ENCODE measurements around the gene AMBRA1.

AMBRA1 gene

DNA sequence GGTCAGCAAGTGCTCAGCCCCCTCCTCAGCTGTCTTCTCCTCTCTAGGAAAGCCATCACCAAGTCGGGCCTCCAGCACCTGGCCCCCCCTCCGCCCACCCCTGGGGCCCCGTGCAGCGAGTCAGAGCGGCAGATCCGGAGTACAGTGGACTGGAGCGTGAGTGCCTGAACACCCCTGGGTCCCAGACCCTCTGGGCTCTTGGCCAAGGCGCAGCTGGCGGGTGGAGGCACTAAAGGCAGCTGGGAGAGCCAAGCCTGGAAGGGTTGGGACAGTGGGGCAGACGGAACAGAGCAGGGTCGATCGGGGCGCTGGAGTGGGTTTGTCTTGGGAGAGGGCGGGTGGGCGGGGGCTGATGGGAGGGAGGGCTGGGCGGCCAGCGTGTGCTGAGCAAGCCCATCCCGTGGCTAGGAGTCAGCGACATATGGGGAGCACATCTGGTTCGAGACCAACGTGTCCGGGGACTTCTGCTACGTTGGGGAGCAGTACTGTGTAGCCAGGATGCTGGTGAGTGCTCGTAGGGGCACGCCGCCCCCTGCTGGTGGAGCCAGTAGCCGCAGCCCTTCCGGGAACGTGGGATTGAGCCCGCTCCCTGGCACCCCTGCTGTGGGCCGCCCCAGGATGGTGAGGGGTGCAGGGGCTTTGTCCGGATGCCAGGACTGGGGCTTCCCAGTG is 226.4 kb downstream of the AMBRA1 start:
- DNase-seq (ENCODE audit: low read depth) = peak; percentile 59

DNA sequence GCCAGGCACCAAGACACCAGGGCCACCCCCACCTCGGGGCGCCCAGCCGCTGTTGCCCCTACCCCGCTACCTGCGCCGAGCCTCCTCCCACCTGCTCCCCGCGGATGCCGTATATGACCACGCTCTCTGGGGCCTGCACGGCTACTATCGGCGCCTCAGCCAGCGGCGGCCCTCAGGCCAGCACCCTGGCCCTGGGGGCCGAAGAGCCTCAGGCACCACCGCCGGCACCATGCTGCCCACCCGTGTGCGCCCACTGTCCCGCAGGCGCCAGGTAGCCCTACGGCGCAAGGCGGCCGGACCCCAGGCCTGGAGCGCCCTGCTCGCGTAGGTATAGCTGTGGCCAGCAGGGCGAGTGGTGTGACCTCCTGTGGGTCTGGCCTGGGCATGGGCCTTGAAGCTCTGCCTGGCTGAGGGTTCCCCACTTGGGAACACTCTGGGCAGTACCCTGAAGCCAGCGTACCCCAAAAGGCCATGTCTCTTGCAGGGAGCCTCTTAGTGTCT is 227.1 kb downstream of the AMBRA1 start:
- DNase-seq (ENCODE audit: low read depth) = no peak

DNA sequence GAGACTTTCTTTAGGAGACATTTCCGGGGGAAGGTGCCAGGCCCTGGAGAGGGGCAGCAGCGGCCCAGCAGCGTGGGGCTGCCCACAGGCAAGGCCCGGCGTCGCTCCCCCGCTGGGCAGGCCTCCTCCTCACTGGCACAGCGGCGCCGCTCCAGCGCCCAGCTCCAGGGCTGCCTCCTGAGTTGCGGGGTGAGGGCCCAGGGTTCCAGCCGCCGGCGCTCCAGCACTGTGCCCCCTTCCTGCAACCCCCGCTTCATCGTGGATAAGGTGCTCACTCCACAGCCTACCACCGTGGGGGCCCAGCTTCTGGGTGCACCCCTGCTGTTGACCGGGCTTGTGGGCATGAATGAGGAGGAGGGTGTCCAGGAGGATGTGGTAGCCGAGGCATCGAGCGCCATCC is 227.6 kb downstream of the AMBRA1 start:
- DNase-seq (ENCODE audit: low read depth) = no peak

DNA sequence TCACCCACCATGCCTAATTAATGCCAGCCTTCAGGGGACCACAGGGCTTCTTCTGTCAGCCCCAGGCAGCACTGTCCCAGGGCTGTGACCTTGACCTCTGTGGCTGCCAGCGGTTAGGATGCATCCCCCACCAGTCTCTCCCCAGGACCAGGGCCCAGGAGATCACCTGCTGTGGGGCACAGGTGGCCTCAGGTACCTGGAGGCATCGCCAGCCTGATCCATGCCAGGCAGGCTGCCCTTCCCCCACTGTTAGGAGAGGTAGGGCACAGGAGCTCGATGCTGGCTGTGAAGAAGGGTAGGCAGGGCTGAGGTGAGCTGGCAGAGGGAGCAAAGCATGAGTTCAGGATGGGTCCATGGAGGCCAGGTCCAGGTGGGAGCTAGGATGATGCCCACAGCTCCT is 229.0 kb downstream of the AMBRA1 start:
- no peak for DNase-seq (ENCODE audit: low read depth)

DNA sequence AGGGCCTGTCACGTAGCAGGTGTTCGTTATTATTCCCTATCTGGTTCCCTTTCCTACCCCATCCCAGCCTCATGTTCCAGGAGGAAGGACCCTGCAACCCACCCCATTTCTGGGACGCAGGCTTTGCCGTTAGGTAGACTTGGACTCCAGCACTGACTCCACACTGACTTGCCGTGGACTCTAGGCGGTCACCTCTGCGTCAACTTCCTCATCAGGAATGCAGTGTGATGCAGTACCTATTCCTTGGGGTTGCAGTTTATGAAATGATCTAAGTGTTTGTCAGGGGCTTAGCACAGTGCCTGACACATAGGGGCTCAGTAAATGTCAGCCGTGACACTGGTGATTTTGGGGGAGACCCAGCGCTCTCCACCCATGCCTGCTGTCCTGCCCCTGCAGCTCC is 229.8 kb downstream of the AMBRA1 start:
- DNase-seq (ENCODE audit: low read depth) = no peak

DNA sequence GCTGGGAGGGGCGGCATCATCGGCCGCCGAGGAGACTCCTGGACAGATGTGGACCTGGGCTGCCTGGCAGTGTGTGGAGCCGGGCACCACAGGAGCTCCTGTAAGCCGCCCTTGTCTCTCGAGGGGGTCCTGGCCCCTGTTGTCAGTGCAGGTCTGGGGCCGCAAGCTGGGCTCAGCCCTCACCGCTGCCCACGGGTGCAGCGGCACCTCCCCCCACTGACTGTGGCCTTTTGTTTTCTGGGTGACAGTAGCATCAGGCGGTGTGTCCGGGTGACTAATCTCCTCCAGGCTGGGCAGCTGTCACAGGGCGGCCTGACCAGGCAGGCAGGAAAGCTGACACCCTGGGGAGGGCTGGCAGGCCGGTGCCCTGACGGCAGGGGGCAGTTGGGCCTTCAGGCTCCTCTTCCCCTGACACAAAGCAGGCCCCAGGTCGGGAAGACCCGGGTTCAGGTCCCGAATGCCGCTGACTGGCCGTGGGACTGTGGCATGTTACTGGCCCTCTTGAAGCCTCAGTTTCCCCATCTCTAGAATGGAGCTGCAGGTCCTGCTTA is 230.3 kb downstream of the AMBRA1 start:
- DNase-seq (ENCODE audit: low read depth) = no peak

DNA sequence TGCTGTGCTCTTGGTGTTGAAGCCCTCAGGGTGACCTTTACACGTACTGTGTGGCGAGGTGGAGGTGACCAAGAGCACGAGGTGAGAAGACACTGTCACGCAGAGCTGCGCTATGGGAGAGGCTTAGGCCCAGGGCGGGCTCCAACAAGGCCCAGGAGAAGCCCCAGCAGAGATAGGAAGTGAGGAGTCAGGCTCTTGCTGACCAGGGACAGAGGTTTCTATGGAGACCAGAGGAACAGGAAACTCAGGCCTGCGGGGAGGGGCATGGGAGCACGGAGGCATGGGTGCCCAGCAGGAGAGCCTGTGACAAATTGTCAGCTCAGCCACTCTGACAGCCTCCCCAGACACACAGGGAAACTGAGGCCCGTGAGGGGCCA is 230.8 kb downstream of the AMBRA1 start:
- DNase-seq (ENCODE audit: low read depth) = no peak

DNA sequence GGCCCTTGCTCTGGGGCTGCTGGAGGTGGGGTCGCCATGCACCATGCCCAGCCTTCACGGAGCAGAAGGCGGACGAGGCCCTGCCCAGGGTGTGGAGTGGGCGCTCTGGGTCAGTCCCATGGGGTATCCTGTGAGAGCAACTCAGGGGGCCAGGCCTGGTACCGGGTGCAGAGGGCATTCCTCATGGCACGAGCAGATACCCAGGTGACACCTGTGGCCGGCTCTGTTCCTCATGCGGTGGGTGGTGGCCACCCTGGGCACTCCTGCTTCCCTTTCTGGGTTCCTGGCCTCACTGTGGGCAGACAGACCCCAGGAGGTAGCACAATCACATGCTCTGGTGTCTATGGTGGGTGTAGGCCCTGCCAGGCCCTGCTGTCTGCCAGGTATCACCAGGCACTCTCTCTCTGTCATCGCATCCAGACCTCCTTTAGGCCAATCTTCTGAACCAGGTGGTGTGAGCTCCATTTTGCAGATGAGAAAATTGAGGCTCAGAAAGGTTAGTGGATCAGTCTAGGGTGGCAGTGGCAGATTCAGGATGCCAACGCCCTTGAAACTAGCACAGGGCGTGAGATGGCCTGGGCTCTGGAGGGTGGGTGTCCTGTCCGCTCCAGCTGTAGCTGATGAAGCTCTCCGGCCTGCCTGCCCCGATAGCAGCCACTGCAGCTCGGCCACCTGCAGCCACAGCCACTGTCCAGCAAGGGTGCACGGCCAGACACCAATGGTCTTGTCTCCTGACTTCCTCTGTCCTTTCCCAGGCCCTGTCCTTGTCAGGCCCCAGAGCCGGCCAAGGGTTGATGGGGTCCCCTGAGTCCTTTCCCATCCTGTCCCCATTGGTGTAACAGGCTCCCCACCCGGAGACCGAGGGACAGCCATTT is 231.4 kb downstream of the AMBRA1 start:
- no peak for DNase-seq (ENCODE audit: low read depth)

DNA sequence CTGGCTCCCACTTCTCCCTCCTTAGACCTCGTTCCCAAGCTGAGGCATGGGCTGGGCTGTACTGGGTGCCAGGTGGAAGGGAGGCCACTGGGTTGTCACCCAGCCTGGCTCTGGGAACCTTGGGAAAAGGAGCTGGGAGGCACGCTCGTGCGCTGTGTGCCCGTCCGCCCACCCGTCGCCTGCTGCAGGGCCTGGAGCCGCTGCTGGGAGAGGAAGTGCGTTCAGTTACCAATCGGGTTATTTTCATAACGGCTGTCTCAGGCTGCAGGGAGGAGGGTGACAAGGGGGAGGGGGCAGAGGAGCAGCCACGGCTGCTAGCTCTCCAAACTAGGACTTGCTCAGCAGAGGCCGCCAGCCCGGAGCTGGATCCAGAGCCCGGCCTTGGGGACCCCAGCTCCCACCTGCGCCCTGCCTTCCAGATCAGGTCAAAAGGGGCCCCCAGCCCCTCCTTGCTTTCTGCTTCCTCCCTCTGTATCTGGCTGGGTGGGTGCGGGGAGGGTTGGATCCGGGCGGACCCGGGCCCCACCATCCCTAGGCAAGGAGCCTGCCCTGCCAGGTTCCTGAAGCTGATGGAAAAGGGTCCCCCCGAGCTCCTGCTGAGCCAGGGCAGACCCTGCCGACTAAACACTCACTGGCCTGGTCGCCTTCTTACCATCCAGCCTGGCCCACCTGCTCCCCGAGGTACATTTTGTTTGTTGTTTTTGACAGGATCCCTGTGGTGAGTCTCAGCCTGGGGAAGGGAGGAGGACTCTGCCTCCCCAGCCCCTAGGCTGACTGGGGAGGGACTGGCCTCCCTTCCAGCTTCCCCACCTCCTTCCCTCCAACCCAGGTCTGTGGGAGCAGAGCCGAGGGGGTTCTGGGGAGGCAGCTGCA is 232.3 kb downstream of the AMBRA1 start:
- peak; percentile 45 for DNase-seq (ENCODE audit: low read depth)

DNA sequence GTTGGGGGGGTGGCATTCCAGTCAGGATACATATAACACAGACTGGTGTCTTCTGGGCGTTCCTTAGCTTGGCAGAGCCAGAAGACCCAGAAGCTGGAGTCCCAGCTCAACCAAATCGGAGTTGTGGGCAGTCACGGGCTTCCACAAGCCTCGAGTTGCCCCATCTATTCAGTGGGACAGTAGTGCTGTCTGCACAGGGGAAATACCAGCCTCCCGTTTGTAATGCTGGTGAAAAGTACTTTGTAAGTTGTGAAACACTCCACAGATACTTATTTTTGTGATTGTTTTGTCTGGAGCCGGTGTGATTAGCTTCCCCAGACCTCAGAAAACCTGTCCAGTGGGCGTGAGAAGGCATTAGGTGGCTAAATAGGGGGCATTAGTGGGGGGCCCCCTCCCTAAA is 232.9 kb downstream of the AMBRA1 start:
- no peak for DNase-seq (ENCODE audit: low read depth)

DNA sequence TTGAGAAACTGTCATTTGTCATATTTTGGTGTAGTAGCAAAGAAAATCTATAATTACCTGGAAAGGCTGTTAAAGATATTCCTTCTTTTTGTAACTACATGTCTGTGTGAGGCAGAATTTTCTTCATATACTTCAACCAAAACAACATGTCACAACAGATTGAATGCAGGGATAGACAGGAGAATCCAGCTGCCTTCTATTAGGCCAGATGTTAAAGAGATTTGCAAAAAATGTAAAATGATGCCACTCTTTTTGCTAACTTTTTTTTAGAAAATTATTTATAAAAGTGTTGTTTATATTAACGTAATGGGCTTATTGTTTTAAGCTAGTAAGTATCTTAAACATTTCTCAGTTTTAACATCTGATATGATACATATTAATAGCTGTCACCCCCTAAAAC is 233.9 kb downstream of the AMBRA1 start:
- DNase-seq (ENCODE audit: low read depth) = no peak

DNA sequence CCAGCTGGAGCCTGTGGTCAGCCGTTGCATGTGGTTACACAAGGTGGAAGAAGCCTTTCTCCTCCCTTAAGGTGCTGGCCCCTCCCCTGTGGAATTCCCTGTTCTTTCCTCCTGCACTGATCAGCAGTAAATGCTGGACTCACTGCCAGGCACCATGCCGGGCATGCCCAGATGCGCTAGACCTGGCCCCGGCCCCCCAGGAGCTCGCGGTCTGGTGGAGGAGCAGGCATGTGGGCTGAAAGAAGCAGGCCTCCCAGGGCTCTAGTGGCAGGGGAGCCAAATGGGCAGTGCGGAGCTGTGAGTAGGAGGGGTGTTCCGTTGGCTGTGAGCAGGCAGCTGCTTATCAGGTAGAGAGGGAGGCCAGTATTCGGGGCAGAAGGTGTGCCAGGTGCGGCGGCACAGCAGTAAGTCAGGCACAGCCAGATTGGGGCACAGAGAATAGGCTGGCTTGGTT is 236.3 kb downstream of the AMBRA1 start:
- no peak for DNase-seq (ENCODE audit: low read depth)

DNA sequence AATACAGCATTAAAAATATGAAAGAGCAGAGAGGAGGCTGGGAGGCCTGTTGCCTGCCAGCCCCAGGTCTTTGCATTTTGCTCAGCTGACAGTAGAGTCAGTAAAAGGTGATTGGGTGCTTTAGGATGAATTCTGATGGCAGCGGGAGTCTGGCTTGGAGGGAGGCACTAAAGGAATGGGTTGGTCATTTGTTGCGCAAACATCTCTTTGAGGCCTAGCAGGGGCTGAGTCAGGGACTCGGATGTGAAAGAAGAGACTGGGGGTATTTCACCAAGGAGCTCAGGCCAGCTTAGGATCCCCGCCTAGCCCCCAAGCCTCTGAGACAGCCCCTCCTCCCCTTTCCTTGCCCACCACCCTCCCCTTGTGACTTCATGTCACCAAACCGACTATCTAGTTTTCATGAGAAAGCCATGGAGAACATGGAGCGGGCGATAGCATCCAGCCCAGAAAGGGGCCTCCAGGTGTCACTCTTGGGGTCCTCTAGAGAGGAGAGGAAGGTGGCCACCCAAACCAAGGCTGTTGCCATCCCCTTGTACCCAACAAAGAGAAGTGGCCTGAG is 236.8 kb downstream of the AMBRA1 start:
- no peak for DNase-seq (ENCODE audit: low read depth)

DNA sequence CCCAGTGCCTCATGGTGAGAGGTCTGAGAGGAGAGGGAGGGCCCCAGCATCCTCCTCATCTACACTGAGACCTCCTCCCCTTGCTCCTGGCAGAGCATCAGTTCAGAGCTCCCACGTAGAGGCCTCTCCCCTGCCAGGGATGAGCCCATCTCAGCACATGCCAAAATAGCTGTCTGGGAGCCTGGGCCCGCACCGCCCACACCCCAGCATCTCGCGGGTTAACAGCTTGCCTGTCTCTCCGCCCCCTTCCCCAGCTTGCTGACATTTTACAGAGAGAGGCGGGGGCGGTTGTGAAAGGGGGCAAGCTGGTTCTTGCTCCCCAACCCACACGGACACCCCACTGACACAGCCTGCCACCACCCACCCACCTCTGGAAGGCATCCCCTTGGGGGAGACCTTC is 240.1 kb downstream of the AMBRA1 start:
- DNase-seq (ENCODE audit: low read depth) = peak; percentile 81

DNA sequence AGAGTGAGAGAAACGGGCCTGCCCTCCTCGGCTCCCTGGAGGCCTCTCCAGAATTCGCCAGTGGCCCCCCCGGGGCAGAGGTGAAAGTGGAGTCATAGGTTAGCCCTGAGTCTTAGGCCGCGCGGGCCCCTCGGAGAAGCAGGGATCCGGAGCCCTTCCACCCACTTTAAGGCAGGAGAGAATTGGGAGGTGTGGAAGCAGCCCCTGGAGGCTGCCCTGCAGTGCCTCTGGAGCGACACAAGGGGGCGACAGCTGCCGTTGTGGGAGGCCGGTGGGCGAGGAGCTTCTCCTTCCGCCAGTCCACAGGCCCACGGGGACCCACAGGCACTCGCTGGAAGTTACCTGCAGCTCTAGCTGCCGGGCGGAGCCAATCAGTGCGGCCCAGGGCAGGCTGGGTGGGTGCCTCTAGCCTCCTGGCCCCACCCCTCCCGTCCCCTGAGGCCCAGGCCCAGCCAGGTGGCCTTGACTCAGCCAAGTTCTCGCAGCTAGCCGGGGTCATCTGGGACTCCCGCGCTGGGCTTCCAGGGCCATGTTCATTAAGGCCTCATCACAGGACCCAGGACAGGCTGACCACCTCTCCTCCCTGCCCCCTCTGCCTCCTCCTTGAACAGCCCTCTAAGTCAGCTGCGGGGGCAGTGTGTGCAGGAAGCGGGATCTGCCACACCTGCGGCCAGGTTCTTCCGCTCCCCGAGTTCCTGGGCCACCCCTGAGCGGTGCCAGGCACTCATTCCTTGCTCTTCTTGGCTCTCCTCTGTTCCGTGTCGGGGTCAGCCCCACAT is 241.6 kb downstream of the AMBRA1 start:
- DNase-seq (ENCODE audit: low read depth) = peak; percentile 55

DNA sequence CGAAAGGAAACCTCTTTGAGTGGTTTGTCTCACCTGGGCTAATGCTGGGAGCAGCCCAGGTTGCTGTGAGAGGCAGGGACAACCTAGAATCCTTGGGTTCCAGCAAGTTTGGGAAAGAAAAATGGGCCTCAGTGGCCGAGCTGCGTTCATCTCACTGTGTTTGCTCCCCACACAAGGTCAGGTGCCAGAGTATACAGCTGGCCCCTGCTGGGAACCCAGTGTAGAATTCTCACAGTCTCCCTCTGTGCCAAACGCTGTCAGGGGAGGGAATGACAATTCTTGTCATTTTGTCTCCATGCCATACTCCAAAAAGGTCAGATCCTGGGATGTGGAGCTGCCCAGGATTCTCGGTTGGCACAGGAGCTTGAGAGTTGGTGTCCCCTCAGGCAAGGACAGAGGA is 242.2 kb downstream of the AMBRA1 start:
- no peak for DNase-seq (ENCODE audit: low read depth)

DNA sequence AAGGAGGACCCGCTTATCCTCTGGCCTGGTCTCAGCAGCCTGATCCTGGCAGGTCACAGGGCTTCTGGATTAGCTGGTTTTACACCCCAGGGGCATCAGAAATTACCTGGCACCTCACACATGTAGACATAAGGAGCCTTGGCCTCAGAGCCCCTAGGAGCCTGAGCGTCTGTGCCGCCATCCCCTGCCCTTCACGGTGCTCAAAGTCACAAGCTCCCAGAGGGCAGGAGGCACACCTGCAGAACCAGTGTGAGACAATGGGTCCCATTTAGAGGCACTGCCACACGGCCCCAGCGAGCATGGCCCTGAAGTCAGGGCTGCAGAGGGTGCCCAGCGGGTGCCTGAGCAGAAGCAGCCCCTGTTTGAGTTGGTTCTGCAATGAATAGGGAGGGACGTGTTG is 242.7 kb downstream of the AMBRA1 start:
- DNase-seq (ENCODE audit: low read depth) = no peak

DNA sequence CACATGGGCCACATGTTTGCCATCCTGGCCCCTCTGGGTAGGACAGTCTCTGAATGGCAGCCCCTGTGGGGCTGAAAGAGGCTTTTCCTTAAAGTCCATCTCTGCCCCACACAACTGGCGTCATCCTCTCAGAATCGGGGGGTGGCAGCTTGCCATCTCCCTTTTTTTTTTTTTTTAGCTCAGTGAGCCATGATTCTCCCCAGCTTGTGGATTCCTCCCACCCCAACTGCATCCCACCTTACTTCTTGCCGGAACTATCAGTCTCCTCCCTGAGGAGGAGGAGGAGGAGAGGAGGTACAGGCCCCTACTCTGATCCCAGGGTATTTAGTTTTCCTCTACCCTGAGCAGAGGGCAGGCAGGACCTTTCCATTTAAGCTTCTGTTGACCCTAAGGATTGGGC is 243.1 kb downstream of the AMBRA1 start:
- no peak for DNase-seq (ENCODE audit: low read depth)

DNA sequence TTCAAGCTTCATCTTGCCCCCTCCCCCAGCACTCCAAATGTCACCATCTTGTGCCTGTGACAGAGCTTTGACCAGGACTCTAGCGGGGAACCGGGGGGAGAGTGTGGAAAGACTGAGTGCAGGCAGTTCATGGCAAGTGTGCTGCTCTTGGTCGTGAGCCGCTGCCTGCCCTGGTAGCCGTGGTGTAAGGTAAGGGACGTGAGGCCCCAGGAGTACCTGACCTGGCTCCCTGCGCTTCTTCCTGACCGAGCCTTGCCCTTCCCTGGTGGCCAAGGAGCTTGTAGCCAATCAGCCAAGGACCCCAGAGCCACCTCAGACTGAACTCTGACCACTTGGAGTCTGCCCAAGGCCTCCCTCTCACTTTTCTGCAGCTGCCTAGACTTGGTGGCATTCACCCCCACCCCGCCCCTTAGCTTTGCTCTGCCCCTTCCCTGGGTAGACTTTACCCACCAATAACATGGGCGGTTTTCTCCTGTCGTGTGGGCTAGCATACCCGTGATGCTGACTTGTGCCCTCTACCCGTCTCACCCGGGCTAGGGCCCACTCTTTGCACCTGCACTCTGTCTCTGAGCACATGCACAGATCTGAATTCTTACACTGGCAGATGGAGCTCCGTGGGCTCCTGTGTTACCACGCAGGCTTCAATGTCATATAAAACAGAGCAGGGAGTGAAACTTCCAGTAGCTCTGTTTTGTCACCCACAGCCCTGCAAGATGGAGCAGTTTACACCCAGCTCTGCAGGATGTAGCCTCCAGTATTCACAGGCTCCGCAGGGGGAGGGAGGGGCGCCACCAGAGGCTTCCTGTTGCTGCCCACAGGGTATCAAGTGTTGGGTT is 245.0 kb downstream of the AMBRA1 start:
- no peak for DNase-seq (ENCODE audit: low read depth)

Measured in stimulated activated CD4-positive, alpha-beta T cell treated with anti-CD3 and anti-CD28 coated beads, Interleukin-2, amount 100 ng/mL, for 4 hours (primary cell).